ENCODE measurements around the gene TFAP2A.

TFAP2A gene

GRCh38 chr6:10426781-10427279 lies 12.0 kb upstream of the TFAP2A start:
- no peak for TF ChIP-seq CTCF (conservative IDR thresholded peaks at IDR 0.05; ENCODE audit: control insufficient read depth, insufficient read depth, low read depth, low read length)
- H3K4me3 ChIP-seq (ENCODE audit: control insufficient read depth, low read depth, low read length) = no peak overlapping the region
- no peak for DNase-seq (ENCODE audit: low read depth)

DNA sequence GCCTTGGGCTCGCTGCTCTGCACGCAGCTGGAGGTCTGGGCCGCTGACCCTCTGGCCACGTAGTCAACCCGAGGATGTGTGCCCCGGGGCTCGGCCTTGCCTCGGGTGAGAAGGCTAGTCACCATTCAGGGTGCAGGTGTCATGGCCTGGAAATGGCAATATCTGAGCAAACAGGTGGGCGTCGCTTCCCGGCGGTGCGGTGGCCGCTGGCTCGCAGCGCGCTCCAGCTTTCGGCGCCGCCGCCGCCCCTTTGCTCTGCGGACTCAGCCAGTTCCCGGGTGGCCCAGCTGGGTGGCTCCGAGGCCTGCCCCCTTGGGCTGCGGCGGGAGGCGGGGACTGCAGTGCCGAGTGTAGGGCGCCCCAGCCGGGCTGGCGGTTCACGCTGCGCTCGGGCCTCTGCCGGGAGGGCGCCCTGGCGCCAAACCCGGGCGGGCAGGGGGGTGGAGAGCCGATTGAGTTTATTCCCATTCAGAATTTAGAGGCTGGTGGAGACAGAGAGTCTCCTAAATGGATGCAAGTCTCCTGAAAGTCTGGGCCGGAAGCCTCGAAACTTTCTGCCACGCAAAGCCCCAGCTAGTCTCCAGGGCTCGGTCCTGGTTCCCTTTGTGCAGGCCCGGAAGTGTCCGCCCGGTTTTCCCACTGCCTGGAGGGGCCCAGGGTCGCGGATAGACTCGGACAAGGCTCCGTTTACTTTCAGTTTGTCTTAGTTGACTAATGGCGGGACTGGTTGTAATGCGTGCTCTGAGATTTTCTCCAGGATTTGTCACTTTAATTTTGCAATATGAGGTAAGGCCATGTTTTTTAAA lies 11.3 kb upstream of the TFAP2A start:
- no peak for DNase-seq (ENCODE audit: low read depth)
- no peak for TF ChIP-seq CTCF (conservative IDR thresholded peaks at IDR 0.05; ENCODE audit: control insufficient read depth, insufficient read depth, low read depth, low read length)
- H3K4me3 ChIP-seq (ENCODE audit: control insufficient read depth, low read depth, low read length) = peak overlapping the region; percentile 26

DNA sequence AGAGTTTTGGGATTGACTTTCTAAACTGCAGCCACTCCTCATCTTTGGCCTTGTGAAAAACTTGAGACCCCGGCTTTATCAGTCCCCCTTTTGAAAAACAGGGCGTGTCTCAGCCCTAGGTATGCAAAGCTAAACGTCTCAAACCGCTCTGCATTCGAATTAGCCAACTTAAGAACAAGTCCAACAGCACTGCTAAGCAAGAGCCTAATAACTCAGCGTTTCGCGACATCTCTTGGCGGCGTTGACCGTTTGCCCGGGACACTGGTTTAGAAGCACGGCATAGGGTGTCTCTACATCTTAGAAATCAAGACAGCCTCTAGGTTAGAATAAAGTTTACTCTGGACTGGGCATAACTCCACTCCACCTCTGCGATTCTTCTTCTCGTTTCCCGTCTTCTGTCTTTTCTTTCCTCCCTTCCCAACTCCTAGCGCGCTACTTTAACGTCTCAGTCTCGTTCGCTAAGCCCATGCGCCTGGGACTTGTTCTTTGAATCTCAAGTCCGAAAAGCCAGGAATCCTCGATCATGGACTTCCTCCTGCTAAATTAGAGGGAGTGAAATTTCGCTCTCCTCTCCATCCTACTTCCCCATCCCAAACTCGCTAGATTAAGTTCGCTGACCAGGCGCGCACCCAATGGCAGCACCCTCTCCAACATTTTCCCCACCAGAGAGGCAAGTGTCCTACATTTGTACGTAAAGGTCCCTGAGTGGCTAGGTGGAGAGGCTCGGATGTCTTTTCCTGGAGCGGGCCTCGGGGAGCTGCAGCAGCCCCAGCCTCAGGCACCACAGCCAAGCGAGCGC lies 10.5 kb upstream of the TFAP2A start:
- TF ChIP-seq CTCF (conservative IDR thresholded peaks at IDR 0.05; ENCODE audit: control insufficient read depth, insufficient read depth, low read depth, low read length) = no peak
- no peak for DNase-seq (ENCODE audit: low read depth)
- H3K4me3 ChIP-seq (ENCODE audit: control insufficient read depth, low read depth, low read length) = no peak overlapping the region

DNA sequence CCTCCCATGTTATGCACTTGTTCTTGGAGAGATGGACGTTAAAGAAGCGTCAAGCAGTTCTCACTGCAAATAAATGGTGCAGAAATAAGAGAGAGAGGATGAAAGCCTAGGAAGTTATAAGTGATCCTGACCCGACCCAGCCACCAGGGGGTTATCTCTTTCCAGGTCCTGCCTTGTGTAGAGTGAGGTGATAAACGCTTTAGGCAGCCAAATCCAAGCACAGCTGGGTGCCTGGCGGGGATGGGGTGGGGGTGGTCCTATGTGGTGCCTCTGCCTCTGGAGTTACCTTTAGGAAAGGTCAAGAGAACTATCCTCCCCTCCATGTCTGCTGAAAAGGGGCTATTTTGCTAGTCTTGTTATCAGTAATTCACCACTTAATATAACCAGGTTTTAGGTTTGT lies 9.2 kb upstream of the TFAP2A start:
- no peak overlapping the region for H3K4me3 ChIP-seq (ENCODE audit: control insufficient read depth, low read depth, low read length)
- no peak for DNase-seq (ENCODE audit: low read depth)
- TF ChIP-seq CTCF (conservative IDR thresholded peaks at IDR 0.05; ENCODE audit: control insufficient read depth, insufficient read depth, low read depth, low read length) = no peak

GRCh38 chr6:10422737-10423034 lies 7.8 kb upstream of the TFAP2A start:
- DNase-seq (ENCODE audit: low read depth) = no peak
- no peak for TF ChIP-seq CTCF (conservative IDR thresholded peaks at IDR 0.05; ENCODE audit: control insufficient read depth, insufficient read depth, low read depth, low read length)
- no peak overlapping the region for H3K4me3 ChIP-seq (ENCODE audit: control insufficient read depth, low read depth, low read length)

DNA sequence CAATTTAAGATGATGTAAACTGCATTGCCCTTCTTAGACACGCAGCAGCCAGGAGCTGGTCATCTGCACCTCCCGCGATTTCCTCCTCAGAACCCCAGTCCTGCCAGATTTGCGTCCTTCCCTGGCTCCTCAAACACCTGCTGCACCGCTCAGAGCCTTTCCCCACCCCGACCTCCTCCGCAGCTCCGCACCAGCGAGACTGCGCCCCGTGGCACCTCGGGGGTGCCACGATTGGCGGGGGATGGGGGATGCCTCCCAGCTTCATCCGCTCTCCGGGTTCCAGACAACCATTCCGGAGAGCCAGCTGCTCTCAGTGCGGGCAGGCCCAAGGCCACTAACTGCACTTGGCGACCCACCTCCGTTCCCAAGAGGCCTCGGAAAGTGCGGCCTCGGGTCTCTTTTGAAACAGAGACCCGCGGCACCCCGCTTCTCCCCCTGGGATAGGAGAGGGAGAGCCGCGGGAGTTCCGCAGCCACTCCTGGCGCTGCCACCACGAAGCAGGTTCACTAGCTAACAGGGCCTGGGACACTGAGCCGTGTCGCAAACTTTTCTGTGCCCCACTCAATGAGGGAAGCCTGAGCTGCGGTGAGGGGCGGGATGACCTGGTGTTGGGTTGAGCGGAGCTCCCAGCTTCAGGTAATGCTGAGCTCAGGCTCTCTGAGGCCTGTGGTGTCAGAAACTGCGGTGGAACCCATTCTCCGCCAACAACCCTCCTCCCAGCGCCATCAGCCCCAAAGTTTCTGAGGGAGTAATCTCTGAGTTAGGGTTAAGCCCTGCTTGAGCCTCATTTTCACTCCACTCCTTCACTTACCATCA lies 7.3 kb upstream of the TFAP2A start:
- DNase-seq (ENCODE audit: low read depth) = no peak
- no peak overlapping the region for H3K4me3 ChIP-seq (ENCODE audit: control insufficient read depth, low read depth, low read length)
- TF ChIP-seq CTCF (conservative IDR thresholded peaks at IDR 0.05; ENCODE audit: control insufficient read depth, insufficient read depth, low read depth, low read length) = no peak
